WTC11 (cell line): Measurements from ENCODE around the gene PRSS56. TPM values are rescaled to one million over a fixed set of nuclear protein-coding genes. Genes with fewer than 3 reads are reported as not detected.
A peak's percentile ranks its signal among the peaks of the same experiment; 100 is the strongest.

Experiments
- ATAC-seq: fragments of 200-7000 bp; cut with Tn5 transposase; 2 replicates; pipeline ENCODE4 v1.10.0; 2021; ENCODE audit warnings: mild to moderate bottlenecking, moderate library complexity
- CTCF ChIA-PET: fragments of 300-600 bp; sonication (Branson Sonifier 250); formaldehyde crosslinking; loops from one replicate; lab custom pipeline; 2021; ENCODE audit warnings: antibody characterized with exemption; lab: Charles Lee
- POLR2A ChIA-PET: fragments of 350-600 bp; sonication (Branson Sonifier 250); formaldehyde crosslinking; loops from one replicate; lab custom pipeline; 2021; ENCODE audit warnings: antibody characterized with exemption; lab: Charles Lee
- DNase-seq: peaks from one replicate; pipeline ENCODE4 v3.0.0; 2021; ENCODE audit warnings: low spot score
- H3K27ac Mint-ChIP-seq: 2 replicates; pipeline ENCODE4 v1.8.0; 2021; ENCODE audit warnings: mixed read lengths
- H3K27me3 Mint-ChIP-seq: 2 replicates; pipeline ENCODE4 v1.8.0; 2021; ENCODE audit warnings: low read depth, mild to moderate bottlenecking, moderate library complexity, mixed read lengths
- H3K36me3 Mint-ChIP-seq: 2 replicates; pipeline ENCODE4 v1.8.0; 2021; ENCODE audit warnings: mixed read lengths
- H3K4me1 Mint-ChIP-seq: 2 replicates; pipeline ENCODE4 v1.8.0; 2022; ENCODE audit warnings: mixed read lengths
- H3K4me3 Mint-ChIP-seq: 2 replicates; pipeline ENCODE4 v1.8.0; 2021; ENCODE audit warnings: mild to moderate bottlenecking, moderate library complexity, mixed read lengths
- H3K9me3 Mint-ChIP-seq: 2 replicates; pipeline ENCODE4 v1.8.0; 2021; ENCODE audit warnings: mixed read lengths
- AR ChIP-seq: fragments of 250-450 bp; sonication (Bioruptor Pico); IDR thresholded peaks from 2 replicates; pipeline ENCODE4 v1.9.0; 2021; ENCODE audit warnings: mild to moderate bottlenecking
- CBFB ChIP-seq: sonication (generic); formaldehyde crosslinking; IDR thresholded peaks from 2 replicates; pipeline ENCODE4 v1.8.1; 2022; ENCODE audit warnings: mild to moderate bottlenecking, low read depth, missing genetic modification reagents
- E2F4 ChIP-seq: sonication (generic); formaldehyde crosslinking; IDR thresholded peaks from 2 replicates; pipeline ENCODE4 v1.8.1; 2022; ENCODE audit warnings: low read depth, mild to moderate bottlenecking, moderate library complexity, missing genetic modification reagents, borderline replicate concordance
- E2F5 ChIP-seq: sonication (generic); formaldehyde crosslinking; IDR thresholded peaks from 2 replicates; pipeline ENCODE4 v1.8.1; 2022; ENCODE audit warnings: mild to moderate bottlenecking, moderate library complexity, missing genetic modification reagents
- EMX1 ChIP-seq: fragments of 250-450 bp; sonication (Bioruptor Pico); IDR thresholded peaks from 2 replicates; pipeline ENCODE4 v1.8.0; 2021; ENCODE audit warnings: mild to moderate bottlenecking
- GABPB1 ChIP-seq: sonication (generic); formaldehyde crosslinking; IDR thresholded peaks from 2 replicates; pipeline ENCODE4 v1.8.1; 2023; ENCODE audit warnings: mild to moderate bottlenecking, missing genetic modification reagents
- IRF2 ChIP-seq: sonication (generic); formaldehyde crosslinking; IDR thresholded peaks from 2 replicates; pipeline ENCODE4 v1.8.0; 2022; ENCODE audit warnings: low read depth, missing genetic modification reagents, borderline replicate concordance
- JAZF1 ChIP-seq: fragments of 250-450 bp; sonication (Bioruptor Pico); IDR thresholded peaks from 2 replicates; pipeline ENCODE4 v1.9.0; 2021; ENCODE audit warnings: moderate library complexity, mild to moderate bottlenecking, inconsistent platforms
- JUN ChIP-seq: sonication (generic); formaldehyde crosslinking; IDR thresholded peaks from 2 replicates; pipeline ENCODE4 v1.8.0; 2023; ENCODE audit warnings: mild to moderate bottlenecking, missing genetic modification reagents
- NR1H2 ChIP-seq: sonication (generic); formaldehyde crosslinking; IDR thresholded peaks from 2 replicates; pipeline ENCODE4 v1.9.0; 2021; ENCODE audit warnings: mild to moderate bottlenecking, moderate library complexity, missing genetic modification reagents
- SP1 ChIP-seq: sonication (generic); formaldehyde crosslinking; conservative IDR thresholded peaks from 2 replicates; pipeline ENCODE4 v1.8.1; 2022; ENCODE audit warnings: missing genetic modification reagents
- TCF7 ChIP-seq: sonication (generic); formaldehyde crosslinking; IDR thresholded peaks from 2 replicates; pipeline ENCODE4 v1.8.0; 2022; ENCODE audit warnings: mild to moderate bottlenecking, low read depth, missing genetic modification reagents, moderate library complexity
- TP53 ChIP-seq: sonication (generic); formaldehyde crosslinking; IDR thresholded peaks from 2 replicates; pipeline ENCODE4 v1.8.1; 2023; ENCODE audit warnings: mild to moderate bottlenecking, missing genetic modification reagents
- ZNF121 ChIP-seq: sonication (generic); formaldehyde crosslinking; IDR thresholded peaks from 2 replicates; pipeline ENCODE4 v1.8.0; 2023; ENCODE audit warnings: missing genetic modification reagents
- ZNF263 ChIP-seq: sonication (generic); formaldehyde crosslinking; IDR thresholded peaks from 2 replicates; pipeline ENCODE4 v1.8.1; 2022; ENCODE audit warnings: low read depth, mild to moderate bottlenecking, moderate library complexity, missing genetic modification reagents
- ZNF281 ChIP-seq: sonication (generic); formaldehyde crosslinking; IDR thresholded peaks from 2 replicates; pipeline ENCODE4 v1.8.0; 2023; ENCODE audit warnings: mild to moderate bottlenecking, missing genetic modification reagents
- ZNF317 ChIP-seq: sonication (generic); formaldehyde crosslinking; IDR thresholded peaks from 2 replicates; pipeline ENCODE4 v1.8.1; 2023; ENCODE audit warnings: low read depth, mild to moderate bottlenecking, moderate library complexity, missing genetic modification reagents, borderline replicate concordance
- ZNF671 ChIP-seq: fragments of 250-450 bp; sonication (Bioruptor Pico); IDR thresholded peaks from 2 replicates; pipeline ENCODE4 v1.8.0; 2021; ENCODE audit warnings: mild to moderate bottlenecking
- total RNA-seq: library from RNA; stranded (reverse); gene quantifications from 3 replicates; pipeline ENCODE4 v1.2.3, GENCODE V29; 2021

The PRSS56 gene
- total RNA-seq, 1 experiment from 2014 or later, result not detected

- Mint-ChIP-seq H3K27me3 (peaks cover 56% of the 10 kb centered on the region), H3K4me3 (no peak overlapping the region), H3K4me1 (peaks cover 11% of the 10 kb centered on the region), H3K27ac (no peak overlapping the region), H3K9me3 (no peaks in the 10 kb centered on the region), H3K36me3 (no peaks in the 10 kb centered on the region)
- DNase-seq (peak; percentile 5), ATAC-seq (no peak)
- CTCF ChIA-PET, result interaction anchor here (1.0 to 1.5 kb wide), 2 partner anchors 28 to 40 kb away, joined by 3 read pairs; no protein-coding TSS in a partner anchor
- TF ChIP-seq EMX1, result no peak
- TF ChIP-seq TCF7 (CRISPR knock-in tag), result no peak
- no peak for TF ChIP-seq ZNF121 (CRISPR knock-in tag)
- TF ChIP-seq ZNF671, result no peak
- no peak for TF ChIP-seq JAZF1
- no peak for TF ChIP-seq IRF2
- TF ChIP-seq ZNF281, result no peak
- no peak for TF ChIP-seq SP1 (CRISPR knock-in tag)
- POLR2A ChIA-PET, result interaction anchor here (1.4 kb wide), 1 partner anchor 11 kb away, joined by 3 read pairs; no protein-coding TSS in a partner anchor
These were observed 36.1 kb upstream of the PRSS56 start for GRCh38 chr2:232483923-232484627.

- no peak overlapping the region for H3K27ac Mint-ChIP-seq
- H3K36me3 Mint-ChIP-seq, result no peaks in the 10 kb centered on the region
- ChIA-PET CTCF (interaction anchor here (0.8 to 1.6 kb wide), 3 partner anchors 20 to 39 kb away, joined by 3 to 10 read pairs (median 4); no protein-coding TSS in a partner anchor), POLR2A (interaction anchor here (1.4 kb wide), 1 partner anchor 12 kb away, joined by 3 read pairs; no protein-coding TSS in a partner anchor)
- peak overlapping the region; percentile 59 for H3K4me3 Mint-ChIP-seq
- H3K9me3 Mint-ChIP-seq, result no peaks in the 10 kb centered on the region
- H3K27me3 Mint-ChIP-seq, result peaks cover 63% of the 10 kb centered on the region
- no peak for TF ChIP-seq ZNF317 (CRISPR knock-in tag)
- TF ChIP-seq JUN (CRISPR knock-in tag), result no peak
- TF ChIP-seq TP53 (CRISPR knock-in tag), result no peak
- no peak for TF ChIP-seq ZNF263
- no peak for TF ChIP-seq E2F4 (CRISPR knock-in tag)
- TF ChIP-seq AR (CRISPR knock-in tag), result no peak
- TF ChIP-seq GABPB1 (CRISPR knock-in tag), result no peak
- no peak for TF ChIP-seq NR1H2 (CRISPR knock-in tag)
- no peak for TF ChIP-seq E2F5 (CRISPR knock-in tag)
- TF ChIP-seq CBFB (CRISPR knock-in tag), result no peak
- no peak for ATAC-seq
- no peak for DNase-seq
- peaks cover 18% of the 10 kb centered on the region for H3K4me1 Mint-ChIP-seq
These were observed 35.4 kb upstream of the PRSS56 start for GRCh38 chr2:232484628-232485347.
